Germinal center (tissue), 1 donor: ENCODE data around the gene RPL38.

ENCODE experiments used
- DNase-seq: peaks from one replicate; pipeline ENCODE4 v3.0.0; 2012; ENCODE audit warnings: mixed read lengths, low spot score

The RPL38 gene

DNA sequence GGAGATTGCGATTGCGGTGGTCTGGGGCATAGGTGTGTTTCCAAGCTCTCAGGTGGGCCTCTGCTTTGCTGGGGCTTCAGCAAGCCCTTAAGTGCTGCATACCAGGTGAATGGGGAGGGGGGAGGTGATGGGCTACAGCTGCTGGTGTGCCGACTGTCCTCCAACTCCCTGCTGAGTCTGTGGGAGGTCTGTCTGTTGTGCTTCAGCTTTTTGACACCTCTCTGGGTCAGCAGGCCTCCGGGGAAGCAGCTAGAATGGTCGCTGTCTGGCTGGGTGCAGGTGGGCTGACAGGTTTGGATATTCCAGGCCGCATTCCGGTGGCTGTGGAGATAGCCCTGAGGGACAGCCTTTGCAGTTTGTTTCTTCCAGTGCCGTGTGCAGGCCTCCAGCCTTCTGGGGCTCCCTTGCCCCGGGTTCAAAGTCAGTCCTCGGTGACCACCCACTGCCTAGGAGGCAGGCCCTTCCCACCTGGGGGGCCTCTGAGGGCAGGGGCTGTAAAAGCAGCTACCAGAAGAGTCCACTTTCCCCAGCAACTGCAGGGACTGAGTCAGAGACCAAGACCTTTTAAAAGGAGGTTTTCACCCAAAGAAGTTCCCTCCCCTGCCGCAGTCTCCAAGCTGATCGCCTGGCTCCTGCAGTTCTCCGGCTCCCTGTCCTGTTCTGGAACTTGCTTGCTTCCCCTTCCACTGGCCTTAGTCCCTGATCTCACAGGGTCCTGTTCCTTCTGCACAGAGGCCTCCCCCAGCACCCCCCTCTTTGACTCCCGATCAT lies 7.8 kb downstream of the RPL38 start:
- no peak for DNase-seq

DNA sequence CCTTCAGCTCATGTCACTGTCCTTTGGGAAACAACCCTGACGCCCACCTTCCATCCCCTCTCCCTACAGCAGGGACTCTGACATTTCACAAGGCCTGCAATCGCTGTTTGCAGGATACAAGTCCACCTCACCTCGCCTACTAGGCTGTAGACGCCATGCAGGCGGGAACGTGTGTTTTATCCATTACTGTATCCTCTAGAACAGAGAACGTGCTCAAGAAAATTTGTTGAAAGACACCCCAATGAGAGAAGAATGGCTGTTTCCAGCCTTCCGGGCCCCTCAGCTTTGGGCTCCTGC lies 8.4 kb downstream of the RPL38 start:
- DNase-seq, result no peak

DNA sequence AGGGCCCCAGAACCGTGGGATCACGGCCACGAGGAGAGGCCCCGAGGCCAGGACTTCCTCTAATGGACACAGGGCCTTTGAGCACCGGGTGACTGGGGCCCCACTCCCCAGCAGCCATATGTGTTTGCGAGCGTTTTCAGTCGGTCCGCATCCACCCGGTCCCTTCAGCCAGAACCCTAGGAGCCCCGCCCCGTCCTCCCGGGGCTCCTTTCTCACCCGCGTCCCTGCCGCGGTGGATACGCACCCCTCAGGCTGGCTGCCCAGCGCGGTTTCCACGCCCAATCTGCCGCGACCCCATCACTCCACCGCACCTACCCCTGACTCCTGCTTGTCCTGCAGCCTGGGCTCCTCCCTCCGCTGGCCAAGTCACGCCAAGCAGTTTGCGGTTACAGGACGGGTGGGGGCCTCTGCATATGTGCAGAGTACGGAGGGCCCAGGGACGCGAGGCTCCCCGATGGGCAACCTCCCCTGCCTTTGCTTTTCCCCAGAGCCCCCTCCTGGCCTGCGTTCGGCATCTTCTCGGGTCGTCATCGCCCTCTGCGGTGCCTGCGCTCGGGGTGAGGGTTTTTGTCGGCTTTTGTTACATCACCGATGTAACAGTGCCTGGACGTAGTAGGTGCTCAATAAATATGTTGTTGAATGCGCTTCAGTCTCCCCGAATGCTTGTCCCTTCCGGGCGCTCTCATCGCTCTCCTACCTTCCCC lies 8.9 kb downstream of the RPL38 start:
- DNase-seq, result no peak

DNA sequence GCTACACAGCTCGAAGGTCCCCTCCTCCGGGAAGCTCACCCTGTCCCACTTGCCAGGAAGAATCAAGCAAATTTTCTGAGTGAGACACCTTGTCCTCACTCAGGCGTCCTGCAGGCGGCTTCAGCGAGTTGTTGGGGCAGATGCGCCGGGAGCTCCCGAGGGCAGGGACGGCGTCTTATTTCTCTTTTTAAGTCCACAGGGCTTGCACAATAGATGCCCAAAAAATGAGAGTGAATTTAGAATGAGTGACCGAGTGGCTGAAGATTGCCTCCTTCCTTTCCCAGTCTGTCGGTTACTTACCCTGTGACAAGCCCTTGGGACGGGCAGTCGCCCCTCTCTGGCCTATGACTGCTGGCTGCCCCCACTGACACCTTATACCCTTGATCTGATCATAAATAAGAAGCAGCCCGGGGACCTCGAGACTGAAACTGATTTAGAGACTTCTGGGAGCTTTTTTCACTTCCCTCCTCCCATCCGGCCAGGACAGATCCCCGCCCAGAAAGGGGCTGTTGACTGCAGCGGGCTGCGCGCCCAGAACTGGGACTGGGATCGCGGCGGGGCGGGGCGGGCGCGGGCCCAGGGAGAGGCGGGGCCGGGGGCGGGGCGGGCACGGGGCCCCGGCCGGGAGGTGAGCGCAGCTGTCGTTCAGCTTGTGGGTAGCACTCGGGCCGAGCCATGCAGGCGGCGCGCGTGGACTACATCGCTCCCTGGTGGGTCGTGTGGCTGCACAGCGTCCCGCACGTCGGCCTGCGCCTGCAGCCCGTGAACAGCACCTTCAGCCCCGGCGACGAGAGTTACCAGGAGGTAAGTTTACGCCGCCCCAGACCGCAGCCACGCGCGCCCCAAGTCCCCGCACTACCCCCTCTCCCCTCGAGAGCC lies 9.7 kb downstream of the RPL38 start, which contains the start of gene TTYH2:
Gene TTYH2 (plus strand): TSS at position 659 of the 879 bp plus-strand sequence. CDS start 17 bp downstream, at position 676.
- peak; percentile 81 for DNase-seq

DNA sequence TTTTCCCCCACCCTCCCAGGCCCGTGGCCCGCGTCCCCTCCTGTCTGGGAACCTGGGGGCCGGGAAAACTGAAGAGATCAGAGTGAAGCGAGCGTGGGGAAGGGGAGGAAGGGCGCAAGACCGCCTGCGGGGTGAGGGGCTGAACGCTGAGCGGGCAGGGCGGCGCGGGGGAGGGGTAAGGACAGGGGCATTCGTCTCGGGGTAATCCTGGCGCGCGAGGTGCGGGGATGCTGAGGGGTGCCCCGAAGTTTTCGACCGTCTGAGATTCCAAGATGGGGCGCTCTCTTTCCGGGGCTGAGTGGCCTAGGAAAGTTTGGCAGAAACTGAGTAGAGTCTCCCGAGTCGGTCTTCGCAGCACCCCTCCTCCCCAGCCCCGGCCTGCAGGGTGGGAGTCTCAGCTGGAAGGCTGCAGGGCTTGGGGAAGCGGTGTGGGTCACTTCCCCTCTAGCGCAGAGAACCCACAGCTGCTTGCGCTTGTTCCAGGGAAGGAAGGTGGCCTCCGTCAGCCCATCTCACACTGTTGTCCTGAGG lies 10.4 kb downstream of the RPL38 start:
- no peak for DNase-seq

DNA sequence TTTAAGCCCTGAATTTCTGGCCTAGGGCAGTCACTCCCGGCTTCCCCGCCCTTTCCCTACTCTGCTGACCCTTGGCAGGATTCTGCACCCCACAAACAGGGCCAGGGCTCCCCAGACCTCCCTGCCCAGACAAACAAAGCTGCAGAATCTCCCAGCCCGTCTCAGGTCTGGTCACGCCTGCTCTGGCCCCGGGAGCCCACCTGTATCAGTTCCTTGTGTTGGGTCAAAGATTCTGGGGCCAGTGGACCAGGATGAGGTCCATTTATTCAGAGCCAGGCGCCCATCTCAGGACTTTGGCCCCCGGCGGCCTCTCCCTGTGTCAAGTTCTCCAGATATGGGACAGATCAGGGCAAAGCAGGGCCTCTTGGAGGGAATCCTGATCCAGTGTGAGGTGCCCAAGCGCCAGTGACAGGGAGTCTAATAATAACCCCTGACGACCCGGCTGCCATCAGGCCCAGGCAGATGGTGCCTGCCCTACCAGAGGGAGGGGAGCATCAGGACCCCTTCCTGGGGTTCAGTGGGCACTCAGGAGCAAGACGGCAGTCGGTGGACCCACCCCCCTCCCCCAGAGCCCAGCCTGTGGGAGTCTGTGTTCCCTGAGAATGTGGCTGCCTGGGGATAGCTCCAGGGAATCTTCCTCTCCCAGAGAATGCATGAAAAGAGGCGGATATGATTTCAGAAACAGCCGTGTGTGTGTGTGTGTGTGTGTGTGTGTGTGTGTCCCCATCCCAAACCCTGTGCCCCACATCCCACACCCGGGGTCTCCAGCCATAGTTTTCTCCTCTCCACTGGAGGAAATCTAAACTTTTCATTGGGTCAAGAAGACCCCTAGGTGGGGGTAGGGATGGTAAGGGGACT lies 11.2 kb downstream of the RPL38 start:
- no peak for DNase-seq

DNA sequence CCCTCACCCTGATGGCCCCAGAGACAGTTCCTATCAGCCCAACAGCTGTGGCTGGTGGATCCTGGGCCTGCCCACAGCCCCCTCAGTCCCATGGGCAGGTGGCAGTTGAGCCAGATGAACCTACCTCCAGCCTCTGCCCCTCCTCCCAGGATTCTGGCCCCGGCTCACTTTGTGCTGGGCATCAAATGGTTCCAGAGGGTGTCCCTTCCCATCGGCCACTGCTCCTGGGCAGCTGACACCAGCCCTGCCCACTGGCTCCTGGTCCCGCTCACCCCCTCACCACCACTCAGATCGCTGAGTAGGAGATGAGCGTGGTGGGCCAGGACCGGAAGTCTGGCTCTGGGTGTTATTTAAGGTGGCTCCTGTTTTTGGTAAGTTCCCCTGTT lies 11.9 kb downstream of the RPL38 start:
- no peak for DNase-seq

DNA sequence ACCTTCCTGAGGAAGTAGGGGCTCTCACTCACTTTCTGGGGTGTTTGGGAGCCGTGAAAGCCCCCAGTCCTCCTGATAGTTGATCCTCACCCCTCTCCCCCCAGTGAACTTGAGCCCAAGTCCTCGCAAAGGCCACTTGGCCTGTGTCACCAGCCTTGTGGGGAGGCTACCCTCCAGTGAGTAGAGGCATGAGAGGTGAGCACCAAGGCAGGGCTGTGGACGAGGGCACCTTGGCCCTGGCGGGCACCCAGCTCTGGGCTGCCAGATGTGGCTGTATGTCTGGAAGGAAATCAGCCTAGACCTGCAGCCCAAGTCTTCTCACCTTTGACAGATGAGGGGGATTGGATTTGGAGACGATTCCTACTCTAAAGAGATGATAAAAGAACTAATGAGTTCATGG lies 13.0 kb downstream of the RPL38 start:
- DNase-seq, result no peak

DNA sequence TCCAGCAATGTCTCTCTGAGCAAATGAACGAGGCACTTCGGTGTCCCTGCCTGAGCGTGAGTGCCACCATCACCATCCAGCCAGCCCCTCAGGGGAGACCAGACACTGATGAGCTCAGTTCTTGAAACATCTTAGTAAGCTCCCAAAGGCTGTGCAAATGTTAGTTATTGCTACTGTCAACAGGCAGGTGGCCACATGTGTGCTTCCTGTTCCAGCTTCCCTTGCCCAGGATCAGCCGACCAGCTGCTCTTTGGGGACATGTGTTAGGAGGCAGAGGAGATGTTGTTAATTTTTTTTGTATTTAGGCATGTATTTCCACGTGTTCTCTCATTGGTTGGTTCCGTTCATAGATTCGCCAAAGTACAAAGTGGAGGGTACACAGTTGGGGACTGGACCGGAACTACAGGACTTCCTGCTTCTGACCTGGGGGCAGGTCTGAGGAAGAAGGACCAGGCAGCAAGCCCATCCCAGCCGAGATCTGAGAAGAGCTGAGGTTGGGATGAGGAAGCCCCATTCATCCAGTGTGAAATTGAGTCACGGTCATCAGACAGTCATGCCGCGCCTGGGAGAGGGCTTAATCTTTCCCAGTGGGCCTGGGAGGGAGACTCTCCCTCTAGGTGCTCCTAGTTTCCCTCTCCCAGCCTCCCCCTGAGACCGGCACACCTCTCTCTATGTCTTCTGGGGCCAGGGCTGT lies 13.7 kb downstream of the RPL38 start:
- DNase-seq, result no peak

DNA sequence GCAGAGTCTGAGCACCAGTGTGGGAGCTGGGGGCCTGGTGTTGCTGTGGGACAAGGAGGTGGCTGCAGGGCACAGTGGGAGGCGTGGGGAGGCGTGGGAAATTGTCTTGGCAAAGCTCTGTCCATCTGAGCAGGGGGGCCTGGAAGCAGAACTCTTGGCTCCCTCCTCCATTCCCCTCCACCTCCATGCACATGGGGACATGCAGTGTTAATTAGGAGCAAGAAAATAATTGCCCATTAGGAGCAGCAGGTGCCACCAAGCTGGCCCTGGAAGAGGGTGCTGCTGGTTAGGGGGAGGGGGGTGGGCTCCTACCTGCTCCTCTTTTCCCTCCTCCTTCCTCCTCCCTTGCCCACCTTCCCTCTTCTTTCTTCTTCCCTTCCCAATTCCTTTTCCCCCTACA lies 14.4 kb downstream of the RPL38 start:
- DNase-seq, result no peak

DNA sequence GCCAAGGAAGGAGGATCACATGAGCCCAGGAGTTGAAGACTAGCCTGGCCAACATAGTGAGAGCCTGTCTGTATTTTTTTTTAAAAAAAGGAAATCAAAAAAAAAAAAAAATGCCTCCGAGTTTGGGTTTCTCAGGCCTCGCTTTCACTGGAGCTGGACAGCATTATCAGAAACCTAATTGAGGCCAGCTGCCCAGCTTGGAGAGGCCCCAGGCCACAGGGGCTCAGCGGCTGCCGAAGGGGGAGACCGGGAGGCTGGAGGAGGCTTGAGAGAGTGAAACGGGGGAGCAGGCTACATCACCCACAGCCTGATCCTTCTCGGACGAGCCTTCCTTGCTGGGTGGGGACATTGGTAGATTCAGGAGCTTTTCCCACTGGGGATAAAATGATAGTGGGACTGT lies 15.0 kb downstream of the RPL38 start:
- DNase-seq, result no peak

DNA sequence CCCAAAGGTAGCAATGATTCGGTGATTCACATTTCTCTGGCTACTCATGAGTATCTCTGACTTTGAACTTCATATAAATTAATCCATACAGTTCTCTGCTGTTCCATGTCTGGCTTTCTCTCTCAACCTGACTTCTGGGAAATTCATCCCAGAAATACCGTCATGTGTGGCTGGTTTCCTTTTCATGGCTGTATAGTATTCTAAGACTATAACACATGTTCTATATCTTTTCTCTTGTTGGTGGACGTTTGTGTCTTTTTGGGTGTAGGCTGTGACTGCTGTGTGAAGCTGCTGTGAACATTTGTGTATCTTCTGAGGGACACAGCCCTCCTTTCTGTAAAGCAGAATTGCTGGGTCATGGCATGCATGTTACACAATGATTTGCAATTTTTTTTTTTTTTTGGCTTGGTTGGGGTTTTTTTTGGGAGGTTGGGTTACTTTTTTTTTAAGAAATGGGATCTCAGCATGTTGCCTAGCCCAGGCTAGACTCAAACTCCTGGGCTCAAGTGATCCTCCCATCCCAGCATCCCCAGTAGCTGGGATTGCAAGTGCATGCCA lies 16.2 kb downstream of the RPL38 start:
- DNase-seq, result no peak

DNA sequence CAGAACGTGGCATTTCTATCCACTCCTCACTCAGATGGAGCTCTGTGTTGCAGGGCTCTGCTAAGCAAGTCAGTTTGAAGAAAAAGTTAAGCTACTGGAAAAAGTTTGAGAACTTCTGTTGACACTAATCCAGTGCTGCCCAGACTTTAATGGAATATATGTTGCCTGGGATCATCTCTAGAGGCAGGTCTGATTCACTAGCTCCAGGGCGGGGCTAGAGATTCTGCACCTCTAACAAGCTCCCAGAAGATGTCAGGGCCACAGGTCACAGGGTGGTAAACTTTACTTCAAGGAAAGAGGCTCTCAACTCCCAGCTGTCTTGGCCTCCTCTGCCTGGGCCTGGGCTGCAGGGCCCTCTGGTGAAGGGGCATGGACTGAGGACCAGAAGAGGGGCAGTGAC lies 16.7 kb downstream of the RPL38 start:
- DNase-seq, result no peak

DNA sequence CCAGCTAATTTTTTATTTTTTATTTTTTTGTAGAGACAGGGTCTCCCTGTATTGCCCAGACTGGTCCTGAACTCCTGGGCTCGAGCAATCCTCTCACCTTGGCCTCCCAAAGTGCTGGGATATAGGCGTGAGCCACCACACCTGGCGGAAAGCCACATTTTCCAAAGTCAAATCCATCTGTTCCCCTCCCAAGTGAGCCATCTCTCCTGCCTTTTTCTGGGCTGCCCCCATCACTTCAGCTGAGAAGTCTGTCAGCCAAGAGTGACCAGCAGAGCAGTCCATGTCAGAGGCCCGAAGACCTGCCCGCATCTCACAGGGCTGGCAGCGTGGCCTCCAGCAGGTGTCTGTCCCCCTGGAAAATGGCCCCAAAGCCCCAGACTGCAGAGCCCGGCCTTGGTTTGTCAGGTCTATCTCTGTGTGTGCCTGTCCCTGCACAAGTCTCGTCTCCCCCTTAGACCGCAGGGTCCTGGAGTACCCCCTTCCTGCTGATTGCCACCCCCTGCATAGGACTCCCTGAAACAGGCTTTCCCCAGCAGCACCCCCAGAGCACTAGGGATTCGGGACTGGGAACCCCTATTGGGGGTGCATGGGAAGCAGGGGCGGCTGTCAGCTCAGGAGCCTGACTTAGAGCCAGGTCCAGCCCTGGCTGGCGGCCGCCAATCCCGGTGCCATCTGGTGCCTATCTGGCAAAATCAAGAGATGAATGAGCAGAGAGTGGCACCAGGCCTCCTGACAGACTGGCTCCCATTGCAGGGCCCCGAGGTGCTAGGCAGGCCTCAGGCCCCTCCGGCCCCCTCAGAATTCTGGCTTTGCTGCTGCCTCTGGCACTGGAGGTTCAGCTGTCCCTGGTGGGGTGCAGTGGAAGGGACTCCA lies 17.7 kb downstream of the RPL38 start:
- DNase-seq, result no peak

DNA sequence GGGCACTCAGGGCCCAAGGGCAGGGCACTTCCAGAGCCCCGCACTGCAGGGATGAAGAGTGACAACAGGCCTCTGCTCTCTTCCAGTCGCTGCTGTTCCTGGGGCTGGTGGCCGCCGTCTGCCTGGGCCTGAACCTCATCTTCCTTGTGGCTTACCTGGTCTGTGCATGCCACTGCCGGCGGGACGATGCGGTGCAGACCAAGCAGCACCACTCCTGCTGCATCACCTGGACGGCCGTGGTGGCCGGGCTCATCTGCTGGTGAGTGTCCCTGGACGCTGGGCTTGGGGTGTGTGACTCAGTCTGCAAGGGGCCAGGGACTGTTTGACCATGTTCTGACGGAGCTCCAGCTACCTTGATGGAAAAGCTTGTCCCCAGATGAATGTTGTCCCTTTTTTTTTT lies 18.9 kb downstream of the RPL38 start:
- no peak for DNase-seq

DNA sequence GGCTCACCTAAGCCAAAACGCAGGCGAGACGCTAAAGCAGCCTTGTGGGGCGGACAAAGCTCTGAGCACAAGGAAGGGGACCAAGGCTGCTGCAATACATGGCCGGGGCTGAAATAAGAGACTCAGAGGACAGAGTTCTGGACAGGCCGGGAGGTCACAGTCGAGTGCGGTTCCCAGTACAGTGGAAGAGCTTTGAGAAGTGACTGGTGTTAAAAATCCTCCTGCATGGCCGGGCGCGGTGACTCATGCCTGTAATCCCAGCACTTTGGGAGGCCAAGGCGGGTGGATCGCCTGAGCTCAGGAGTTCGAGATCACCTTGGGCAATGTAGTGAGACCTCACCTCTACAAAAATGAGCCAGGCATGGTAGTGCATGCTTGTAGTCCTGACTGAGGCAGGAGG lies 20.4 kb downstream of the RPL38 start:
- no peak for DNase-seq

DNA sequence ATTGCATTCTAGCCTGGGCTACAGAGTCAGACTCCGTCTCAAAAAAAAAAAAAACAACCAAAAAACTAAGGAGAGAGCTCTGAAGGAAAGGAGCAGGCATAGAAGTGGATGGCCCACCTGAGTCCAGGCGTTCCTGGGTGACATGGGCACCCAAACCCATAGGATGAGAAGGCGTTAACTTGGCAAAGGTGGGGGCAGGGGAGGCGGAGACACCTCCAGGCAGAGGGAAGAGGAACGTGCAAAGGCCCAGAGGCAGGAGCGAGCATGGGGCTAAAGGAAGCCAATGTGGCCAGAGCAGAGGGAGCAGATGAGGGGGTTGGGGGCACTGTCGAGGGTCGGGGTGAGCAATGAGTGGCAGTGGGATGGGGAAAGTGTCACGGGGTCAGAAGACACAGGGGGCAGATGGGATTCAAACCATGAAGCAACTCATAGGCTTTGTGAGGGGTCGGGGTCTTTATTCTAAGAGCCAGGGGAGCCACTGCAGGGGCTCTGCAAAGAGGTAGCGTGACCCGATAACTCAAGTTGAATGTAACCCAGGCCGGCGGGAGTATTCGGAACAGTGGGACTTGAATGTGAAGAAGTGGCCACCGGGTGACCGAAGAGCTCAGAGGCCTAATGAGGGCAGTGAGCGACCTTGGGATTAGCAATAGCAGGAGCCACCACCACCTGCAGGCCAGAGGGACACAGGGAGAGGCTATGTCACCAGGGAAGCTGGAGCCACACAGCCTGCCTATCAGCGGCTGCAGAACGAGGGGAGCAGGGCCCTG lies 21.7 kb downstream of the RPL38 start:
- no peak for DNase-seq

DNA sequence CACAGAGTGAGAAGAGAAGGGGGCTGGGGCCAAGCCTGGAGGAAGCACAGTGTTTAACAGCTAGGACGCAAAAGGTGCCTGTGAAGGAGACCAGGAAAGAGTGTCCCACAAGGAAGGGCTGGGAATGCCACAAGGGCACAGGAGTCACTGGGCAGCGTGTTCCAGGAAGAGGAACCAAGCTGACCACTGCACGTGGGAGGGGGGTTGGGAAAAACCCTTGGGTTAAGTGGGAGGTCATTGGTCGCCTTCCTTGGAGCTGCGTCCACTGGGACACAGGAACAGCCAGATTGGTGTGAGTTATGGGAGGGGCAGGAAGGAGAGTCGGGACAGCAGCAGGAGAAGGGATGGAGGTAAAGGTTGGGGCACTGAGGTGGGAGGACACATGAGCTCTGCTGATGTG lies 22.8 kb downstream of the RPL38 start:
- DNase-seq, result no peak
